ENCODE measurements around the gene PCCA.

The PCCA gene

GRCh38 chr13:100515410-100515800 lies 426.5 kb downstream of the PCCA start:
- Histone ChIP-seq H3K27ac (ENCODE audit: low read length, poor library complexity, severe bottlenecking) (no peak overlapping the region), H3K4ac (ENCODE audit: low read depth in 1 of 2, low read length in 2 of 2) (no peak overlapping the region), H4K91ac (ENCODE audit: low read length) (no peak overlapping the region), H2BK12ac (ENCODE audit: low read length in 2 of 2) (no peak overlapping the region), H3K4me1 (ENCODE audit: control insufficient read depth, insufficient read depth, low read depth, low read length) (peaks cover 17% of the 10 kb centered on the region), H3K9ac (ENCODE audit: low read length) (no peak overlapping the region), H3K36me3 (ENCODE audit: control insufficient read depth in 1 of 2, insufficient read depth in 2 of 2, low read depth in 1 of 2, low read length in 2 of 2) (peaks cover 4 to 10% of the 10 kb centered on the region in 2 experiments), H3K14ac (ENCODE audit: low read length in 2 of 2) (no peak overlapping the region), H2BK15ac (ENCODE audit: low read depth, poor library complexity, severe bottlenecking) (no peak overlapping the region), H2BK120ac (ENCODE audit: low read depth, low read length) (no peak overlapping the region), H2AFZ (ENCODE audit: low read depth, low read length) (no peak overlapping the region), H2AK5ac (ENCODE audit: low read length, severe bottlenecking) (peak overlapping the region; percentile 29), H3K4me3 (ENCODE audit: insufficient read depth in 1 of 2, low read depth in 1 of 2, low read length in 2 of 2) (no peak overlapping the region), H3K18ac (ENCODE audit: low read depth in 1 of 2, low read length in 2 of 2) (no peak overlapping the region), H3K4me2 (ENCODE audit: low read length, poor library complexity, severe bottlenecking) (no peak overlapping the region), H3K79me1 (replicated peaks; ENCODE audit: low read length, poor library complexity, severe bottlenecking) (peaks cover 31% of the 10 kb centered on the region), H3K9me3 (ENCODE audit: control insufficient read depth, low read length) (no peaks in the 10 kb centered on the region), H4K8ac (ENCODE audit: low read length) (no peak overlapping the region), H3K27me3 (ENCODE audit: control insufficient read depth in 1 of 2, insufficient read depth in 1 of 2, low read length in 2 of 2) (no peaks in the 10 kb centered on the region), H2BK5ac (ENCODE audit: low read depth, low read length, poor library complexity, severe bottlenecking) (no peak overlapping the region), H3K23ac (ENCODE audit: low read length in 2 of 2) (no peak overlapping the region)
- WGBS, result 90% methylated on average over 19 of the region's 20 CpGs
- DNase-seq, result no peak

GRCh38 chr13:100517135-100517534 lies 428.2 kb downstream of the PCCA start:
- Histone ChIP-seq H3K4me3 (ENCODE audit: insufficient read depth in 1 of 2, low read depth in 1 of 2, low read length in 2 of 2) (no peak overlapping the region), H3K4me2 (ENCODE audit: low read length, poor library complexity, severe bottlenecking) (peak overlapping the region; percentile 57), H3K9ac (ENCODE audit: low read length) (no peak overlapping the region), H2BK15ac (ENCODE audit: low read depth, poor library complexity, severe bottlenecking) (no peak overlapping the region), H3K4ac (ENCODE audit: low read depth in 1 of 2, low read length in 2 of 2) (no peak overlapping the region), H4K91ac (ENCODE audit: low read length) (no peak overlapping the region), H2BK12ac (ENCODE audit: low read length in 2 of 2) (no peak overlapping the region), H3K4me1 (ENCODE audit: control insufficient read depth, insufficient read depth, low read depth, low read length) (peaks cover 15% of the 10 kb centered on the region), H3K79me1 (replicated peaks; ENCODE audit: low read length, poor library complexity, severe bottlenecking) (peaks cover 23% of the 10 kb centered on the region), H4K8ac (ENCODE audit: low read length) (peak overlapping the region; percentile 5), H3K36me3 (ENCODE audit: control insufficient read depth in 1 of 2, insufficient read depth in 2 of 2, low read depth in 1 of 2, low read length in 2 of 2) (peaks cover 4 to 10% of the 10 kb centered on the region in 2 experiments), H3K14ac (ENCODE audit: low read length in 2 of 2) (no peak overlapping the region), H3K23ac (ENCODE audit: low read length in 2 of 2) (no peak overlapping the region), H3K18ac (ENCODE audit: low read depth in 1 of 2, low read length in 2 of 2) (no peak overlapping the region), H3K9me3 (ENCODE audit: control insufficient read depth, low read length) (no peaks in the 10 kb centered on the region), H2AK5ac (ENCODE audit: low read length, severe bottlenecking) (no peak overlapping the region), H2BK120ac (ENCODE audit: low read depth, low read length) (no peak overlapping the region), H2BK5ac (ENCODE audit: low read depth, low read length, poor library complexity, severe bottlenecking) (no peak overlapping the region), H3K27ac (ENCODE audit: low read length, poor library complexity, severe bottlenecking) (peak overlapping the region; percentile 86), H3K27me3 (ENCODE audit: control insufficient read depth in 1 of 2, insufficient read depth in 1 of 2, low read length in 2 of 2) (no peaks in the 10 kb centered on the region), H2AFZ (ENCODE audit: low read depth, low read length) (no peak overlapping the region)
- DNase-seq, result no peak
- 87% methylated on average over 9 of the region's 9 CpGs for WGBS

- H2BK15ac ChIP-seq (ENCODE audit: low read depth, poor library complexity, severe bottlenecking), result no peak overlapping the region
- H2AK5ac ChIP-seq (ENCODE audit: low read length, severe bottlenecking), result peak overlapping the region; percentile 95
- no peak overlapping the region for H2BK12ac ChIP-seq (ENCODE audit: low read length in 2 of 2)
- no peak overlapping the region for H4K91ac ChIP-seq (ENCODE audit: low read length)
- H3K4ac ChIP-seq (ENCODE audit: low read depth in 1 of 2, low read length in 2 of 2), result no peak overlapping the region
- H2BK5ac ChIP-seq (ENCODE audit: low read depth, low read length, poor library complexity, severe bottlenecking), result no peak overlapping the region
- H3K27me3 ChIP-seq (ENCODE audit: control insufficient read depth in 1 of 2, insufficient read depth in 1 of 2, low read length in 2 of 2), result no peaks in the 10 kb centered on the region
- no peak overlapping the region for H2BK120ac ChIP-seq (ENCODE audit: low read depth, low read length)
- no peak overlapping the region for H3K14ac ChIP-seq (ENCODE audit: low read length in 2 of 2)
- H2AFZ ChIP-seq (ENCODE audit: low read depth, low read length), result no peak overlapping the region
- 91% methylated on average over 12 of the region's 13 CpGs for WGBS
- H4K8ac ChIP-seq (ENCODE audit: low read length), result no peak overlapping the region
- no peaks in the 10 kb centered on the region for H3K9me3 ChIP-seq (ENCODE audit: control insufficient read depth, low read length)
- H3K18ac ChIP-seq (ENCODE audit: low read depth in 1 of 2, low read length in 2 of 2), result no peak overlapping the region
- H3K27ac ChIP-seq (ENCODE audit: low read length, poor library complexity, severe bottlenecking), result peak overlapping the region; percentile 66
- H3K9ac ChIP-seq (ENCODE audit: low read length), result no peak overlapping the region
- H3K23ac ChIP-seq (ENCODE audit: low read length in 2 of 2), result no peak overlapping the region
- no peak for DNase-seq
- peaks cover 10% of the 10 kb centered on the region for H3K4me1 ChIP-seq (ENCODE audit: control insufficient read depth, insufficient read depth, low read depth, low read length)
- H3K4me2 ChIP-seq (ENCODE audit: low read length, poor library complexity, severe bottlenecking), result no peak overlapping the region
- peaks cover 4 to 10% of the 10 kb centered on the region in 2 experiments for H3K36me3 ChIP-seq (ENCODE audit: control insufficient read depth in 1 of 2, insufficient read depth in 2 of 2, low read depth in 1 of 2, low read length in 2 of 2)
- H3K4me3 ChIP-seq (ENCODE audit: insufficient read depth in 1 of 2, low read depth in 1 of 2, low read length in 2 of 2), result no peak overlapping the region
- peaks cover 23% of the 10 kb centered on the region for H3K79me1 ChIP-seq (replicated peaks; ENCODE audit: low read length, poor library complexity, severe bottlenecking)
Observed at GRCh38 chr13:100517728-100518127, 428.8 kb downstream of the PCCA start.

GRCh38 chr13:100518394-100519062 lies 429.6 kb downstream of the PCCA start:
- Histone ChIP-seq H3K18ac (ENCODE audit: low read depth in 1 of 2, low read length in 2 of 2) (no peak overlapping the region), H2BK15ac (ENCODE audit: low read depth, poor library complexity, severe bottlenecking) (no peak overlapping the region), H3K4me1 (ENCODE audit: control insufficient read depth, insufficient read depth, low read depth, low read length) (peaks cover 7% of the 10 kb centered on the region), H2BK5ac (ENCODE audit: low read depth, low read length, poor library complexity, severe bottlenecking) (no peak overlapping the region), H3K27ac (ENCODE audit: low read length, poor library complexity, severe bottlenecking) (no peak overlapping the region), H3K36me3 (ENCODE audit: control insufficient read depth in 1 of 2, insufficient read depth in 2 of 2, low read depth in 1 of 2, low read length in 2 of 2) (peaks cover 4 to 10% of the 10 kb centered on the region in 2 experiments), H4K8ac (ENCODE audit: low read length) (no peak overlapping the region), H3K4me2 (ENCODE audit: low read length, poor library complexity, severe bottlenecking) (no peak overlapping the region), H2BK12ac (ENCODE audit: low read length in 2 of 2) (no peak overlapping the region), H4K91ac (ENCODE audit: low read length) (no peak overlapping the region), H2AK5ac (ENCODE audit: low read length, severe bottlenecking) (no peak overlapping the region), H3K9me3 (ENCODE audit: control insufficient read depth, low read length) (no peaks in the 10 kb centered on the region), H3K4ac (ENCODE audit: low read depth in 1 of 2, low read length in 2 of 2) (no peak overlapping the region), H3K4me3 (ENCODE audit: insufficient read depth in 1 of 2, low read depth in 1 of 2, low read length in 2 of 2) (no peak overlapping the region), H3K79me1 (replicated peaks; ENCODE audit: low read length, poor library complexity, severe bottlenecking) (peaks cover 21% of the 10 kb centered on the region), H2AFZ (ENCODE audit: low read depth, low read length) (no peak overlapping the region), H2BK120ac (ENCODE audit: low read depth, low read length) (no peak overlapping the region), H3K14ac (ENCODE audit: low read length in 2 of 2) (no peak overlapping the region), H3K23ac (ENCODE audit: low read length in 2 of 2) (no peak overlapping the region), H3K27me3 (ENCODE audit: control insufficient read depth in 1 of 2, insufficient read depth in 1 of 2, low read length in 2 of 2) (no peaks in the 10 kb centered on the region), H3K9ac (ENCODE audit: low read length) (no peak overlapping the region)
- DNase-seq, result no peak
- WGBS, result 85% methylated on average over 4 of the region's 8 CpGs

Measured in mesenchymal stem cell (in vitro differentiated cells and primary cell).